ENCODE results near the gene UNC5B. TPM values are rescaled to one million over a fixed set of nuclear protein-coding genes. Genes with fewer than 3 reads are reported as not detected.

Gene UNC5B
- total RNA-seq, 1 experiment from 2014 or later = 9.9 TPM

- intact Hi-C loops (cut with micrococcal nuclease; ENCODE audit: unreplicated experiment) = no loop called here
- H3K4me3 ChIP-seq (ENCODE audit: low read depth, low read length, poor library complexity, severe bottlenecking) = no peak overlapping the region
- H3K9me3 ChIP-seq (ENCODE audit: low read depth, low read length, poor library complexity, severe bottlenecking) = no peaks in the 10 kb centered on the region
- H3K36me3 ChIP-seq (ENCODE audit: insufficient read depth, low read length, poor library complexity, severe bottlenecking) = no peaks in the 10 kb centered on the region
- TF ChIP-seq CTCF (conservative IDR thresholded peaks at IDR 0.05; ENCODE audit: low read depth, low read length) = no peak
- no peak for TF ChIP-seq EZH2 (IDR thresholded peaks at IDR 0.05; ENCODE audit: borderline replicate concordance, low read depth, low read length, poor library complexity, severe bottlenecking)
- POLR2A ChIA-PET (ENCODE audit: low non-redundant PET) = no interaction called here
- no peaks in the 10 kb centered on the region for H3K4me1 ChIP-seq (ENCODE audit: insufficient read depth, low read length, poor library complexity, severe bottlenecking)
- CTCF ChIA-PET = no interaction called here
- DNase-seq (ENCODE audit: low spot score) = no peak
- H3K27ac ChIP-seq (ENCODE audit: low read depth, low read length, poor library complexity, severe bottlenecking) = no peak overlapping the region
- BruUV-seq (replicated peaks) = no TSS peak
- H3K27me3 ChIP-seq (replicated peaks; ENCODE audit: insufficient read depth, low read depth, low read length, poor library complexity) = no peaks in the 10 kb centered on the region
Observed at GRCh38 chr10:71325267-71325666, 112.9 kb downstream of the UNC5B start.

GRCh38 chr10:71326464-71326881 lies 114.1 kb downstream of the UNC5B start:
- ChIA-PET CTCF (no interaction called here), POLR2A (ENCODE audit: low non-redundant PET) (no interaction called here)
- no TSS peak for BruUV-seq (replicated peaks)
- Histone ChIP-seq H3K27ac (ENCODE audit: low read depth, low read length, poor library complexity, severe bottlenecking) (no peak overlapping the region), H3K9me3 (ENCODE audit: low read depth, low read length, poor library complexity, severe bottlenecking) (no peaks in the 10 kb centered on the region), H3K4me3 (ENCODE audit: low read depth, low read length, poor library complexity, severe bottlenecking) (no peak overlapping the region), H3K4me1 (ENCODE audit: insufficient read depth, low read length, poor library complexity, severe bottlenecking) (no peaks in the 10 kb centered on the region), H3K27me3 (replicated peaks; ENCODE audit: insufficient read depth, low read depth, low read length, poor library complexity) (no peaks in the 10 kb centered on the region), H3K36me3 (ENCODE audit: insufficient read depth, low read length, poor library complexity, severe bottlenecking) (no peaks in the 10 kb centered on the region)
- intact Hi-C loops (cut with micrococcal nuclease; ENCODE audit: unreplicated experiment) = no loop called here
- TF ChIP-seq EZH2 (IDR thresholded peaks at IDR 0.05; ENCODE audit: borderline replicate concordance, low read depth, low read length, poor library complexity, severe bottlenecking) (no peak), CTCF (conservative IDR thresholded peaks at IDR 0.05; ENCODE audit: low read depth, low read length) (no peak)
- DNase-seq (ENCODE audit: low spot score) = no peak

- intact Hi-C loops (cut with micrococcal nuclease; ENCODE audit: unreplicated experiment) = no loop called here
- BruUV-seq (replicated peaks) = no TSS peak
- no peak overlapping the region for H3K4me3 ChIP-seq (ENCODE audit: low read depth, low read length, poor library complexity, severe bottlenecking)
- no peaks in the 10 kb centered on the region for H3K36me3 ChIP-seq (ENCODE audit: insufficient read depth, low read length, poor library complexity, severe bottlenecking)
- TF ChIP-seq EZH2 (IDR thresholded peaks at IDR 0.05; ENCODE audit: borderline replicate concordance, low read depth, low read length, poor library complexity, severe bottlenecking) (no peak), CTCF (conservative IDR thresholded peaks at IDR 0.05; ENCODE audit: low read depth, low read length) (no peak)
- no peaks in the 10 kb centered on the region for H3K9me3 ChIP-seq (ENCODE audit: low read depth, low read length, poor library complexity, severe bottlenecking)
- H3K4me1 ChIP-seq (ENCODE audit: insufficient read depth, low read length, poor library complexity, severe bottlenecking) = no peaks in the 10 kb centered on the region
- no peak for DNase-seq (ENCODE audit: low spot score)
- ChIA-PET POLR2A (ENCODE audit: low non-redundant PET) (no interaction called here), CTCF (no interaction called here)
- H3K27ac ChIP-seq (ENCODE audit: low read depth, low read length, poor library complexity, severe bottlenecking) = no peak overlapping the region
- H3K27me3 ChIP-seq (replicated peaks; ENCODE audit: insufficient read depth, low read depth, low read length, poor library complexity) = no peaks in the 10 kb centered on the region
Observed at GRCh38 chr10:71330789-71331404, 118.5 kb downstream of the UNC5B start.

Data from A673 (cell line).